ENCODE data around the gene MED14. TPM values are rescaled to one million over a fixed set of nuclear protein-coding genes. Genes with fewer than 3 reads are reported as not detected.
A peak's percentile ranks its signal among the peaks of the same experiment; 100 is the strongest.

Gene MED14
- 10.2 and 14.2 TPM in 2 replicates for total RNA-seq (2016; rRNA removed; fragmentation: Illumina TruSeq; extraction: Trizol)
- total RNA-seq (2016; cell fraction: cytosol; rRNA removed; fragmentation: Illumina TruSeq; extraction: Trizol; ENCODE audit: low read depth) = 1.4 and 2.2 TPM in 2 replicates
- total RNA-seq (2016; cell fraction: insoluble cytoplasmic fraction; rRNA removed; fragmentation: Illumina TruSeq; extraction: Trizol) = 10.3 and 15.7 TPM in 2 replicates
- total RNA-seq (2016; cell fraction: membrane; rRNA removed; fragmentation: Illumina TruSeq; extraction: Trizol) = 5.9 and 6.5 TPM in 2 replicates
- total RNA-seq (2016; cell fraction: nucleus; rRNA removed; fragmentation: Illumina TruSeq; extraction: Trizol) = 22.1 and 24.4 TPM in 2 replicates
- 15.8 and 16.3 TPM in 2 replicates for polyA plus RNA-seq (2011; rRNA removed)
- 10.2 and 10.8 TPM in 2 replicates for polyA plus RNA-seq (2011; cell fraction: cytosol; rRNA removed)
- 20.3 and 21.1 TPM in 2 replicates for polyA plus RNA-seq (2011; cell fraction: nucleus; rRNA removed)
- polyA plus RNA-seq (2012) = 16.8 and 17.5 TPM in 2 replicates
- polyA plus RNA-seq (2016; cell fraction: cytosol; fragmentation: Illumina TruSeq; extraction: Trizol; ENCODE audit: low read depth) = 0.45 and 0.47 TPM in 2 replicates
- 20.2 and 20.3 TPM in 2 replicates for polyA plus RNA-seq (2016; cell fraction: insoluble cytoplasmic fraction; fragmentation: Illumina TruSeq; extraction: Trizol; ENCODE audit: low read depth)
- 2.0 and 2.3 TPM in 2 replicates for polyA plus RNA-seq (2016; cell fraction: membrane; fragmentation: Illumina TruSeq; extraction: Trizol; ENCODE audit: low read depth)
- polyA plus RNA-seq (2016; cell fraction: nucleus; fragmentation: Illumina TruSeq; extraction: Trizol; ENCODE audit: insufficient read depth, low read depth) = 23.3 and 27.7 TPM in 2 replicates
- 39.3 and 68.8 TPM in 2 replicates for polyA minus RNA-seq (2011; rRNA and poly(A)+ RNA removed; ENCODE audit: low replicate concordance)
- polyA minus RNA-seq (2011; cell fraction: cytosol; rRNA and poly(A)+ RNA removed) = 14.1 and 18.8 TPM in 2 replicates
- polyA minus RNA-seq (2011; cell fraction: nucleus; rRNA and poly(A)+ RNA removed) = 57.2 and 64.4 TPM in 2 replicates
- percentile 72 among the genes with signal in this experiment for Bru-seq, nascent RNA
- percentile 77 among the genes with signal in this experiment for BruChase-seq, experiment 1, labeled RNA remaining after a 6-hour chase
- BruChase-seq, experiment 2, labeled RNA remaining after a 2-hour chase = percentile 71 among the genes with signal in this experiment
- long read RNA-seq, experiment 1 = 0 reads
- long read RNA-seq, experiment 2, full-length matches to known transcripts = 5 of 24 reads
- long read RNA-seq, experiment 2, partial matches to known transcripts = 16 of 24 reads
- long read RNA-seq, experiment 2, other reads (novel, unspliced or antisense) = 3 of 24 reads

- Histone ChIP-seq H4K20me1 (ENCODE audit: insufficient read depth, low read length) (no peaks in the 10 kb centered on the region), H3K9ac (ENCODE audit: insufficient read depth, low read depth, low read length) (peak within 1 kb of the TSS; percentile 77), H3K4me3 (replicated peaks in 1 of 3; ENCODE audit: insufficient read depth in 1 of 3, low read depth in 2 of 3, low read length in 3 of 3) (peak within 1 kb of the TSS; percentile 66 to 78 (median 72)), H3K4me1 (ENCODE audit: insufficient read depth, low read length) (peaks cover 40% of the 10 kb centered on the region), H3K36me3 (replicated peaks in 1 of 2; ENCODE audit: control insufficient read depth in 1 of 2, insufficient read depth in 2 of 2, low read length in 2 of 2) (no peaks in the 10 kb centered on the region; a peak in 1 of 5 replicates), H3K9me3 (ENCODE audit: low read length) (no peaks in the 10 kb centered on the region), H3K79me2 (ENCODE audit: insufficient read depth, low read length) (peaks cover 35% of the 10 kb centered on the region), H3K4me2 (ENCODE audit: low read depth, low read length) (peak within 1 kb of the TSS; percentile 74), H2AFZ (ENCODE audit: low read length) (no peak within 1 kb of the TSS), H3K27me3 (ENCODE audit: control insufficient read depth in 1 of 2, insufficient read depth in 2 of 2, low read length in 2 of 2) (no peaks in the 10 kb centered on the region), H3K27ac (ENCODE audit: extremely low read length, insufficient read depth, low read length) (peak within 1 kb of the TSS; percentile 85)
- in situ Hi-C loops (cut with HindIII; ENCODE audit: extremely low pct_ligation_motif_present, low pct_unique_long_range_greater_than_20kb) (no loop called here), intact Hi-C loops (cut with micrococcal nuclease; ENCODE audit: unreplicated experiment) (no loop called here)
- WGBS (ENCODE audit: low lambda C conversion rate) = 0% methylated on average over 7 of the region's 88 CpGs
- ATAC-seq (peak; percentile 96), FAIRE-seq (peak; percentile 76), DNase-seq (ENCODE audit: low spot score) (peak; percentile 83)
- no TSS peak for BruUV-seq (replicated peaks)
- POLR2A ChIA-PET = interaction anchor here (0.8 to 1.2 kb wide), 2 partner anchors 58 to 350 kb away, joined by 3 read pairs; partner anchors contain the start of gene USP9X
- CTCF ChIA-PET (ENCODE audit: low intra/inter-chr PET ratio, low total read pairs) = no interaction called here
- TF ChIP-seq FIP1L1 (IDR thresholded peaks at IDR 0.05; ENCODE audit: borderline replicate concordance, insufficient read depth, low read depth, low read length) (no peak), ZBTB20 (CRISPR knock-in tag; IDR thresholded peaks at IDR 0.05; ENCODE audit: borderline replicate concordance, low read depth) (no peak), NR1H2 (CRISPR knock-in tag; IDR thresholded peaks at IDR 0.05; ENCODE audit: borderline replicate concordance, low read depth) (no peak), IKZF5 (CRISPR knock-in tag; IDR thresholded peaks at IDR 0.05) (no peak), ZNF335 (CRISPR knock-in tag; IDR thresholded peaks at IDR 0.05) (no peak), ATF1 (CRISPR knock-in tag; IDR thresholded peaks at IDR 0.05) (0 out of 2 replicates have a peak, but pooled peaks have one; percentile 28), ZNF224 (CRISPR knock-in tag; IDR thresholded peaks at IDR 0.05) (no peak), FOXA1 (IDR thresholded peaks at IDR 0.05) (no peak), FOXA1 (CRISPR knock-in tag; IDR thresholded peaks at IDR 0.05) (0 out of 2 replicates have a peak, but pooled peaks have one; percentile 7), ESRRA (CRISPR knock-in tag; IDR thresholded peaks at IDR 0.05; ENCODE audit: low read depth) (no peak), ZNF772 (CRISPR knock-in tag; IDR thresholded peaks at IDR 0.05) (peak; percentile 32; the same call in 1 of the 2 replicates), ZNF546 (CRISPR knock-in tag; conservative IDR thresholded peaks at IDR 0.05) (no peak), PLRG1 (conservative IDR thresholded peaks at IDR 0.05) (no peak), TBX3 (IDR thresholded peaks at IDR 0.05; ENCODE audit: borderline replicate concordance) (no peak)
- TF ChIP-seq, protein P1, sequence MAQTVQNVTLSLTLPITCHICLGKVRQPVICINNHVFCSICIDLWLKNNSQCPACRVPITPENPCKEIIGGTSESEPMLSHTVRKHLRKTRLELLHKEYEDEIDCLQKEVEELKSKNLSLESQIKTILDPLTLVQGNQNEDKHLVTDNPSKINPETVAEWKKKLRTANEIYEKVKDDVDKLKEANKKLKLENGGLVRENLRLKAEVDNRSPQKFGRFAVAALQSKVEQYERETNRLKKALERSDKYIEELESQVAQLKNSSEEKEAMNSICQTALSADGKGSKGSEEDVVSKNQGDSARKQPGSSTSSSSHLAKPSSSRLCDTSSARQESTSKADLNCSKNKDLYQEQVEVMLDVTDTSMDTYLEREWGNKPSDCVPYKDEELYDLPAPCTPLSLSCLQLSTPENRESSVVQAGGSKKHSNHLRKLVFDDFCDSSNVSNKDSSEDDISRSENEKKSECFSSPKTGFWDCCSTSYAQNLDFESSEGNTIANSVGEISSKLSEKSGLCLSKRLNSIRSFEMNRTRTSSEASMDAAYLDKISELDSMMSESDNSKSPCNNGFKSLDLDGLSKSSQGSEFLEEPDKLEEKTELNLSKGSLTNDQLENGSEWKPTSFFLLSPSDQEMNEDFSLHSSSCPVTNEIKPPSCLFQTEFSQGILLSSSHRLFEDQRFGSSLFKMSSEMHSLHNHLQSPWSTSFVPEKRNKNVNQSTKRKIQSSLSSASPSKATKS (CRISPR knock-in tag; IDR thresholded peaks at IDR 0.05) = no peak
These were observed at the start of gene MED14 for GRCh38 chrX:40735325-40736169. Gene MED14 (minus strand): TSS chrX:40735542. CDS start chrX:40735412, 130 bp downstream.

All from HepG2 (cell line).